ENCODE data around the gene CNTNAP4. TPM values are rescaled to one million over a fixed set of nuclear protein-coding genes. Genes with fewer than 3 reads are reported as not detected.

The CNTNAP4 gene
- total and polyA plus RNA-seq, 10 of the 15 experiments (the other 5 are each of a cell fraction or from before 2014, with no cell fraction given), result 0.45 to 1.9 (median 0.90) TPM

- Histone ChIP-seq H3K4me3 (no peak overlapping the region), H3K9ac (ENCODE audit: control insufficient read depth, insufficient read depth, low read length) (no peak overlapping the region), H2AFZ (ENCODE audit: control insufficient read depth, low read depth, low read length) (no peak overlapping the region), H3K9me3 (replicated peaks; ENCODE audit: control insufficient read depth, insufficient read depth, low read length) (no peaks in the 10 kb centered on the region), H4K20me1 (ENCODE audit: control insufficient read depth, insufficient read depth) (no peaks in the 10 kb centered on the region), H3K27me3 (replicated peaks in 1 of 2; ENCODE audit: control insufficient read depth in 2 of 2, insufficient read depth in 2 of 2, low read length in 1 of 2) (no peaks in the 10 kb centered on the region), H3K27ac (ENCODE audit: control insufficient read depth, insufficient read depth) (no peak overlapping the region), H3K4me1 (ENCODE audit: control insufficient read depth, insufficient read depth, low read length) (no peaks in the 10 kb centered on the region), H3K36me3 (ENCODE audit: control insufficient read depth in 2 of 2, insufficient read depth in 2 of 2, low read length in 1 of 2) (no peaks in the 10 kb centered on the region), H3K4me2 (ENCODE audit: control insufficient read depth, insufficient read depth) (no peak overlapping the region), H3K79me2 (ENCODE audit: control insufficient read depth, insufficient read depth, low read length) (no peaks in the 10 kb centered on the region)
- no peak for FAIRE-seq
- WGBS (ENCODE audit: insufficient coverage, insufficient replicate concordance, low lambda C conversion rate, missing lambda C conversion rate), result 8% methylated on average over 4 of the region's 4 CpGs
- intact Hi-C loops (cut with micrococcal nuclease; ENCODE audit: unreplicated experiment), result no loop called here
- no peak for DNase-seq (ENCODE audit: low read depth, low spot score)
- SMC1A ChIA-PET (ENCODE audit: uncharacterized antibody, unreplicated experiment), result interaction anchor here (0.9 kb wide), 1 partner anchor 25 kb away, joined by 3 read pairs; no protein-coding TSS in a partner anchor
- TF ChIP-seq MYC (IDR thresholded peaks at IDR 0.05; ENCODE audit: insufficient read depth, insufficient read length, insufficient replicate concordance, low read length, severe bottlenecking) (no peak), ZZZ3 (IDR thresholded peaks at IDR 0.05; ENCODE audit: control insufficient read depth, insufficient read length, low read depth) (no peak), SREBF2 (IDR thresholded peaks at IDR 0.05; ENCODE audit: low read length) (no peak), HDGF (IDR thresholded peaks at IDR 0.05) (no peak), ATF7 (IDR thresholded peaks at IDR 0.05; ENCODE audit: low read depth) (no peak)
- TF ChIP-seq, protein P1, sequence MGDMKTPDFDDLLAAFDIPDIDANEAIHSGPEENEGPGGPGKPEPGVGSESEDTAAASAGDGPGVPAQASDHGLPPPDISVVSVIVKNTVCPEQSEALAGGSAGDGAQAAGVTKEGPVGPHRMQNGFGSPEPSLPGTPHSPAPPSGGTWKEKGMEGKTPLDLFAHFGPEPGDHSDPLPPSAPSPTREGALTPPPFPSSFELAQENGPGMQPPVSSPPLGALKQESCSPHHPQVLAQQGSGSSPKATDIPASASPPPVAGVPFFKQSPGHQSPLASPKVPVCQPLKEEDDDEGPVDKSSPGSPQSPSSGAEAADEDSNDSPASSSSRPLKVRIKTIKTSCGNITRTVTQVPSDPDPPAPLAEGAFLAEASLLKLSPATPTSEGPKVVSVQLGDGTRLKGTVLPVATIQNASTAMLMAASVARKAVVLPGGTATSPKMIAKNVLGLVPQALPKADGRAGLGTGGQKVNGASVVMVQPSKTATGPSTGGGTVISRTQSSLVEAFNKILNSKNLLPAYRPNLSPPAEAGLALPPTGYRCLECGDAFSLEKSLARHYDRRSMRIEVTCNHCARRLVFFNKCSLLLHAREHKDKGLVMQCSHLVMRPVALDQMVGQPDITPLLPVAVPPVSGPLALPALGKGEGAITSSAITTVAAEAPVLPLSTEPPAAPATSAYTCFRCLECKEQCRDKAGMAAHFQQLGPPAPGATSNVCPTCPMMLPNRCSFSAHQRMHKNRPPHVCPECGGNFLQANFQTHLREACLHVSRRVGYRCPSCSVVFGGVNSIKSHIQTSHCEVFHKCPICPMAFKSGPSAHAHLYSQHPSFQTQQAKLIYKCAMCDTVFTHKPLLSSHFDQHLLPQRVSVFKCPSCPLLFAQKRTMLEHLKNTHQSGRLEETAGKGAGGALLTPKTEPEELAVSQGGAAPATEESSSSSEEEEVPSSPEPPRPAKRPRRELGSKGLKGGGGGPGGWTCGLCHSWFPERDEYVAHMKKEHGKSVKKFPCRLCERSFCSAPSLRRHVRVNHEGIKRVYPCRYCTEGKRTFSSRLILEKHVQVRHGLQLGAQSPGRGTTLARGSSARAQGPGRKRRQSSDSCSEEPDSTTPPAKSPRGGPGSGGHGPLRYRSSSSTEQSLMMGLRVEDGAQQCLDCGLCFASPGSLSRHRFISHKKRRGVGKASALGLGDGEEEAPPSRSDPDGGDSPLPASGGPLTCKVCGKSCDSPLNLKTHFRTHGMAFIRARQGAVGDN (IDR thresholded peaks at IDR 0.05), result no peak
- BruUV-seq (replicated peaks), result no TSS peak
- no peak for ATAC-seq
- POLR2A ChIA-PET, result no interaction called here
- CTCF ChIA-PET, result no interaction called here
- RAD21 ChIA-PET (ENCODE audit: unreplicated experiment), result no interaction called here
- in situ Hi-C loops (cut with MboI), result no loop called here
These were observed 93.1 kb downstream of the CNTNAP4 start for GRCh38 chr16:76370344-76370743.

All from GM12878 (cell line).